HCT116 (cell line): ENCODE measurements around the gene RCOR1. TPM values are rescaled to one million over a fixed set of nuclear protein-coding genes. Genes with fewer than 3 reads are reported as not detected.

ENCODE experiments used
- ATAC-seq: fragments of 200-7000 bp; cut with Tn5 transposase; 2 replicates; pipeline ENCODE4 v1.9.1; 2020; ENCODE audit warnings: mild to moderate bottlenecking, moderate library complexity
- BruUV-seq: library from RNA; stranded (reverse); fragments of 400-500 nt; replicated peaks from 2 replicates; lab custom pipeline; 2021; lab: Mats Ljungman, UMichigan
- CTCF ChIA-PET: fragments of 300-600 bp; sonication (Branson Sonifier 250); formaldehyde crosslinking; loops from one replicate; lab custom pipeline; 2021; ENCODE audit warnings: antibody characterized with exemption; lab: Charles Lee
- POLR2A ChIA-PET: fragments of 300-600, 350-600 bp; sonication (Branson Sonifier 250); formaldehyde crosslinking; loops from one replicate; lab custom pipeline; 2021; ENCODE audit warnings: antibody characterized with exemption; lab: Charles Lee
- RAD21 ChIA-PET, 2 experiments: fragments of 300-600 bp; sonication (Branson Sonifier 250); formaldehyde crosslinking; loops; one replicate each; lab custom pipeline; 2023; ENCODE audit warnings: low total read pairs in 2 of 2; ENCODE audit not compliant: uncharacterized antibody in 2 of 2, unreplicated experiment in 2 of 2, low non-redundant PET in 1 of 2; lab: Charles Lee
- DNase-seq: peaks from one replicate; pipeline ENCODE4 v3.0.0-alpha.2; 2010; ENCODE audit warnings: low read depth, low spot score
- H2AFZ ChIP-seq: fragments of 200-600 bp; shearing (Covaris generic), sonication (generic); 2 replicates; pipeline ENCODE4 v1.6.1; 2017; ENCODE audit warnings: low read depth, mixed run types, mixed read lengths, antibody characterized with exemption, low read length; ENCODE audit not compliant: poor library complexity, severe bottlenecking
- H3K27ac ChIP-seq: 2 replicates; pipeline ENCODE4 v1.5.1; 2012; ENCODE audit warnings: low read depth, low read length
- H3K27me3 ChIP-seq: fragments of 200-600 bp; sonication (generic); 2 replicates; pipeline ENCODE4 v1.6.1; 2016; ENCODE audit warnings: mixed run types, low read length, mixed read lengths; ENCODE audit not compliant: insufficient read depth
- H3K36me3 ChIP-seq, 2 experiments: fragments of 200-500 bp in 1 of 2; fragments of 200-600 bp in 1 of 2; sonication (Bioruptor generic) in 1 of 2; sonication (generic) in 1 of 2; 2 replicates each; pipeline versions ENCODE4 v1.5.1 to v1.6.1; 2014 to 2016; ENCODE audit warnings: low read length in 2 of 2, inconsistent platforms in 1 of 2, mixed read lengths in 1 of 2, mixed run types in 1 of 2; ENCODE audit not compliant: insufficient read depth in 2 of 2, control insufficient read depth in 1 of 2
- H3K4me1 ChIP-seq, 2 experiments: fragments of 200-600 bp in 1 of 2; sonication (generic) in 1 of 2; 2 replicates each; pipeline versions ENCODE4 v1.5.1 to v1.6.1; 2012 to 2017; ENCODE audit warnings: low read length in 2 of 2, inconsistent platforms in 1 of 2, mild to moderate bottlenecking in 1 of 2, mixed read lengths in 1 of 2, mixed run types in 1 of 2, moderate library complexity in 1 of 2; ENCODE audit not compliant: insufficient read depth in 2 of 2, control insufficient read depth in 1 of 2
- H3K4me2 ChIP-seq: fragments of 200-600 bp; sonication (generic); 2 replicates; pipeline ENCODE4 v1.6.1; 2017; ENCODE audit warnings: mixed run types, low read length, mixed read lengths
- H3K4me3 ChIP-seq, 2 experiments: fragments of 200-600 bp in 1 of 2; sonication (generic) in 1 of 2; replicated peaks in 1 of 2; 2 replicates each; pipeline ENCODE4 v1.5.1; 2011 to 2016; ENCODE audit warnings: low read length in 2 of 2, control low read depth in 1 of 2, low read depth in 1 of 2, mild to moderate bottlenecking in 1 of 2, mixed read lengths in 1 of 2, mixed run types in 1 of 2
- H3K79me2 ChIP-seq: fragments of 200-600 bp; sonication (generic); 2 replicates; pipeline ENCODE4 v1.6.1; 2017; ENCODE audit warnings: mild to moderate bottlenecking, mixed run types, low read length, moderate library complexity, mixed read lengths; ENCODE audit not compliant: insufficient read depth
- H3K9ac ChIP-seq: fragments of 200-600 bp; sonication (generic); 2 replicates; pipeline ENCODE4 v1.6.1; 2016; ENCODE audit warnings: low read length, mixed read lengths
- H3K9me2 ChIP-seq: fragments of 200-600 bp; sonication (generic), shearing (Covaris generic); 2 replicates; pipeline ENCODE4 v1.6.1; 2017; ENCODE audit warnings: mixed run types, mild to moderate bottlenecking, moderate library complexity; ENCODE audit not compliant: insufficient read depth
- H3K9me3 ChIP-seq, 2 experiments: fragments of 200-500 bp in 1 of 2; fragments of 200-600 bp in 1 of 2; sonication (Bioruptor generic) in 1 of 2; sonication (generic) in 1 of 2; 2 replicates each; pipeline ENCODE4 v1.6.1; 2014 to 2017; ENCODE audit warnings: low read length in 2 of 2, mixed read lengths in 2 of 2, inconsistent platforms in 1 of 2, low read depth in 1 of 2, mild to moderate bottlenecking in 1 of 2, mixed run types in 1 of 2, moderate library complexity in 1 of 2; ENCODE audit not compliant: control insufficient read depth in 1 of 2, insufficient read depth in 1 of 2
- H4K20me1 ChIP-seq: fragments of 200-600 bp; sonication (generic), shearing (Covaris generic); 2 replicates; pipeline ENCODE4 v1.6.1; 2017; ENCODE audit warnings: mixed run types, mild to moderate bottlenecking, moderate library complexity; ENCODE audit not compliant: insufficient read depth
- JUND ChIP-seq: IDR thresholded peaks from 2 replicates; pipeline ENCODE4 v1.6.1; 2012
- ZFX ChIP-seq: fragments of 450-650 bp; IDR thresholded peaks from 2 replicates; pipeline ENCODE4 v1.6.1; 2017
- ZNF274 ChIP-seq: fragments of 200-500 bp; sonication (Bioruptor generic); IDR thresholded peaks from 2 replicates; pipeline ENCODE4 v1.6.1; 2014; ENCODE audit warnings: mild to moderate bottlenecking, low read depth, low read length, inconsistent platforms
- intact Hi-C: fragments of 100-400 bp; cut with micrococcal nuclease; formaldehyde crosslinking; loops from 2 replicates; pipeline ENCODE4 v1.10.0; 2022
- total RNA-seq: library from RNA; stranded (reverse); gene quantifications from one replicate; pipeline ENCODE4 v1.2.1, GENCODE V29; 2021; ENCODE audit not compliant: unreplicated experiment

RCOR1 gene
- total RNA-seq, 1 experiment from 2014 or later, result 30.7 TPM

DNA sequence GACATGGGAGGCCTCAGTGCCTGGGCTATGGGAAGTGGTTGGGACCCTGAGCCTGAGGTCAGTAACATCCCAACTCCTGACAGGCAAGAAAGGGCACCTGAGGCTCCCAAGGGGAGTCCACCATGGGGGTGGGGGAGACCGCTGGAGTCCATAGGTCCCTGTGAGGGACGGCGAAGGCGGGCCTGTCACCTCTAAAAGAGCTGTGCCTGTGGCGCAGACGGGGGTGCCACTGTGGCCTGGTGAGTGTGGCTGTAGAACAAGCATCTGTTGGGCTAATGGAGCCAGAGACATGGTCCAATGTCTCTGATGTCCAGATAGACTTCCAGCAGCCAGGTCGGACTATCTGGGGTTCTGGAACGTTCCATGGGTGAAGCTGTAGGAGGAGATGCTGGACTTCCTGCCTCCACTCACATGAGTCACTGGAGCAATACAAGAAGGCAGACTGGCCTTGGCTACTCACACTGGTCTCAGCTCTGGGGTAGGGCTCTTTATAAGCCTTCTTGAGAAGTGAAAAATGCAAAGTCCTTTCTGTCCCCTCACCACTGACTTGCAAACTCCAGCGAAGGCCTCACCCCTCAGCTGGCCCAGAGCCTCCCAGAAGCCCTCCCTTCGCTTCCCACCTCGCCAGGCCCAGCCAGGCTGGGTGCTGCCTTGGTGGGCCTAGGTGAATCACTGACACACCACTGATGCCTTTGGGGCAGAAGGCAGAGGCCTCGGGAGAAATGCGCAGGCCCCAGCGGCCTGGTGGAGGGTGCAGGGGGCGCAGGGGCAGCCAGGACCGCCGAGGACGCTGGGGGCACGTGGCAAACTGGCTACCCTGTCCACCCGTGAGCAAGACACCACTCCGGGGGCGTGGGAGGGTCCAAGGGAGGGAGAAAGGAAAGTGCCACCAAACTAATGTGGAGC is 183.7 kb downstream of the RCOR1 start:
- no peak for DNase-seq

GRCh38 chr14:102776761-102777710 is 184.6 kb downstream of the RCOR1 start, which contains the start of gene TRAF3:
TSS of gene TRAF3 (plus strand) at chr14:102777449. CDS start at chr14:102870202, 92,753 bp downstream.
- H2AFZ ChIP-seq, result no peak within 1 kb of the TSS

More for the DNA sequence above, 183.7 kb downstream of the RCOR1 start:
- ChIA-PET RAD21 (no interaction called here), POLR2A (no interaction called here), CTCF (interaction anchor here (0.7 kb wide), 1 partner anchor 34 kb away, joined by 3 read pairs; no protein-coding TSS in a partner anchor)
- Histone ChIP-seq H2AFZ (no peak overlapping the region), H3K9ac (peak overlapping the region; percentile 43), H3K27me3 (no peaks in the 10 kb centered on the region), H3K4me3 (no peak overlapping the region), H3K4me2 (peak overlapping the region; percentile 65), H3K4me1 (peaks cover 20 to 39% of the 10 kb centered on the region in 2 experiments), H3K9me2 (no peaks in the 10 kb centered on the region), H3K79me2 (peaks cover 33% of the 10 kb centered on the region), H4K20me1 (no peaks in the 10 kb centered on the region), H3K27ac (peak overlapping the region; percentile 79), H3K36me3 (no peaks in the 10 kb centered on the region), H3K9me3 (no peaks in the 10 kb centered on the region)
- BruUV-seq, result no TSS peak
- TF ChIP-seq JUND (no peak), ZFX (peak; percentile 87; the same call in 1 of the 2 replicates)
- ATAC-seq, result peak; percentile 7
- intact Hi-C loops, result loop anchor here (1.0 to 10.0 kb wide), 3 partner anchors 31 to 251 kb away; no protein-coding TSS in a partner anchor

More at GRCh38 chr14:102776761-102777710, 184.6 kb downstream of the RCOR1 start, which contains the start of gene TRAF3:
- H3K36me3 ChIP-seq, result no peaks in the 10 kb centered on the region
- BruUV-seq, result no TSS peak
- TF ChIP-seq ZNF274, result no peak
- TF ChIP-seq ZFX, result peak; percentile 65; the same call in 1 of the 2 replicates
- H3K9me2 ChIP-seq, result no peaks in the 10 kb centered on the region
- peak within 1 kb of the TSS; percentile 82 for H3K4me2 ChIP-seq
- DNase-seq (no peak), ATAC-seq (peak; percentile 64)
- H3K27ac ChIP-seq, result peak within 1 kb of the TSS; percentile 93
- peaks cover 41% of the 10 kb centered on the region for H3K79me2 ChIP-seq
- POLR2A ChIA-PET, result no interaction called here
- H3K4me1 ChIP-seq, result peaks cover 20 to 39% of the 10 kb centered on the region in 2 experiments
- intact Hi-C loops, result loop anchor here (2.0 to 10.0 kb wide), 2 partner anchors 30 to 252 kb away; no protein-coding TSS in a partner anchor
- H3K4me3 ChIP-seq, result peak within 1 kb of the TSS; percentile 48 to 78
- H3K9me3 ChIP-seq, result no peaks in the 10 kb centered on the region
- no peaks in the 10 kb centered on the region for H4K20me1 ChIP-seq
- no peaks in the 10 kb centered on the region for H3K27me3 ChIP-seq
- H3K9ac ChIP-seq, result peak within 1 kb of the TSS; percentile 93
- CTCF ChIA-PET, result no interaction called here
- RAD21 ChIA-PET, result no interaction called here
